RWPE2 (cell line): ENCODE data around the gene SPON2.
A peak's percentile ranks its signal among the peaks of the same experiment; 100 is the strongest.

Experiments used
- ATAC-seq: fragments of 200-7000 bp; cut with Tn5 transposase; 3 replicates; pipeline ENCODE4 v1.9.1; 2021; ENCODE audit warnings: low read depth
- DNase-seq: peaks from one replicate; pipeline ENCODE4 v3.0.0-alpha.2; 2020; ENCODE audit warnings: low spot score
- H3K27ac ChIP-seq: fragments of 450-650 bp; 2 replicates; pipeline ENCODE4 v1.5.1; 2017; ENCODE audit warnings: mild to moderate bottlenecking; ENCODE audit not compliant: poor library complexity, severe bottlenecking
- H3K27me3 ChIP-seq: fragments of 250-450 bp; sonication (Bioruptor Pico); 2 replicates; pipeline ENCODE4 v1.5.1; 2021; ENCODE audit warnings: mild to moderate bottlenecking, moderate library complexity; ENCODE audit not compliant: insufficient read depth, poor library complexity, severe bottlenecking
- H3K36me3 ChIP-seq: fragments of 250-450 bp; sonication (Bioruptor Pico); 2 replicates; pipeline ENCODE4 v1.5.1; 2020; ENCODE audit warnings: low read depth, mild to moderate bottlenecking, moderate library complexity
- H3K4me1 ChIP-seq: fragments of 250-450 bp; sonication (Bioruptor Pico); 2 replicates; pipeline ENCODE4 v1.5.1; 2021; ENCODE audit warnings: mild to moderate bottlenecking, moderate library complexity; ENCODE audit not compliant: insufficient read depth, poor library complexity, severe bottlenecking
- H3K4me3 ChIP-seq: fragments of 250-450 bp; sonication (Bioruptor Pico); 2 replicates; pipeline ENCODE4 v1.5.1; 2021; ENCODE audit warnings: mild to moderate bottlenecking, moderate library complexity; ENCODE audit not compliant: severe bottlenecking
- H3K9me3 ChIP-seq: fragments of 250-450 bp; sonication (Bioruptor Pico); 2 replicates; pipeline ENCODE4 v1.5.1; 2021; ENCODE audit warnings: mild to moderate bottlenecking, moderate library complexity; ENCODE audit not compliant: severe bottlenecking
- CTCF ChIP-seq: fragments of 450-650 bp; IDR thresholded peaks from one replicate; pipeline ENCODE4 v1.5.1; 2017; ENCODE audit warnings: mild to moderate bottlenecking, moderate library complexity; ENCODE audit not compliant: poor library complexity, severe bottlenecking

The SPON2 gene

GRCh38 chr4:1176398-1177273 lies 4.3 kb upstream of the SPON2 start:
- no peaks in the 10 kb centered on the region for H3K36me3 ChIP-seq
- no peak for ATAC-seq
- H3K9me3 ChIP-seq: peaks cover 3% of the 10 kb centered on the region
- peaks cover 17% of the 10 kb centered on the region for H3K27me3 ChIP-seq
- H3K27ac ChIP-seq: no peak overlapping the region
- H3K4me3 ChIP-seq: no peak overlapping the region
- no peak for DNase-seq
- no peaks in the 10 kb centered on the region for H3K4me1 ChIP-seq
- no peak for TF ChIP-seq CTCF

GRCh38 chr4:1175635-1176229 lies 3.3 kb upstream of the SPON2 start:
- no peak overlapping the region for H3K4me3 ChIP-seq
- ATAC-seq (no peak), DNase-seq (no peak)
- H3K27me3 ChIP-seq: peaks cover 26% of the 10 kb centered on the region
- H3K27ac ChIP-seq: no peak overlapping the region
- H3K36me3 ChIP-seq: no peaks in the 10 kb centered on the region
- H3K4me1 ChIP-seq: no peaks in the 10 kb centered on the region
- H3K9me3 ChIP-seq: peaks cover 3% of the 10 kb centered on the region
- no peak for TF ChIP-seq CTCF

- no peak for TF ChIP-seq CTCF
- peaks cover 32% of the 10 kb centered on the region for H3K27me3 ChIP-seq
- peak; percentile 62 for DNase-seq
Observed at GRCh38 chr4:1174941-1175634, 2.7 kb upstream of the SPON2 start.

DNA sequence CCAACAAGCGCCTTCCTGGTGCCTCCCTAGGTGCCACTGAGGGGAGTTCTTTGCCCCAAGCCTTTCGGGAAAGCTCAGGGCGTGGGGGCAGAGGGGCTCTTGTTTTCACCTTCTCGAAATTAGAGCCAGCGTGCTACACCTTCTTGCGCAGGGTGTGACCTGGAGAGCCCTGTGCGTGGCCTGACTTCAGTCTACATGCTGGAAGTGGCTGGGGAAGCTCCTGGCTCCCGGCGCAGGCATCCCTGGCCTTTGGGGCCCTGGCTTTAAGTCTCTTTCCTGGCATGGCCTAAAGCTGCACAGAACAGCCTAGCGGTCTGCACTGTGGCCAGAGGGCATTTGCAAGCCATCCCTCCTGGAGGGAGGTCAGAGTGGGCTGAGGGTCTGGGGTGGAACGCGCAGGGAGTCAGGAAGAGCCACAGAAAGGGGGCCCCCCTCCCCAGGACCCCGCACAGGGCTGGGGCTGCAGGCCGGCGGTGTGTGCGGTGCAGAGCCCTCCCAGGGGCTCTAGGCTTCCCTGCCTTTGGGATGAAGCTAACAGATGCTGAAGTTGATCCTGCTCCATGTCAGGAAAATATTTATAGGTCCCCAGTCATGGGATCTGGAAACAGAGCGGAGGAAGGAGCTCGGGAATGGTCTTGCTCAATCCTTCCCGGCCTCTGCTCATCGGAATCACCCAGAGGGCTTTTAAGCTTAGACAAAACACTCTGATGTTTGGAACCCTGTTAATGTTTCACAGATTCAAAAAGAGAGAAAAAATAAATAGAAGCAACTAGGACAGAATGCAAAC lies 781 bp upstream of the SPON2 start:
- H3K36me3 ChIP-seq: no peaks in the 10 kb centered on the region
- ATAC-seq: no peak
- peaks cover 37% of the 10 kb centered on the region for H3K27me3 ChIP-seq
- no peaks in the 10 kb centered on the region for H3K4me1 ChIP-seq
- no peak for DNase-seq
- H3K4me3 ChIP-seq: no peak overlapping the region
- no peak for TF ChIP-seq CTCF
- H3K9me3 ChIP-seq: no peaks in the 10 kb centered on the region
- no peak overlapping the region for H3K27ac ChIP-seq

More at GRCh38 chr4:1174941-1175634, 2.7 kb upstream of the SPON2 start:
- no peaks in the 10 kb centered on the region for H3K9me3 ChIP-seq
- no peak overlapping the region for H3K4me3 ChIP-seq
- H3K36me3 ChIP-seq: no peaks in the 10 kb centered on the region
- no peak overlapping the region for H3K27ac ChIP-seq
- no peaks in the 10 kb centered on the region for H3K4me1 ChIP-seq
- no peak for ATAC-seq
